HG02973 (cell line): ENCODE measurements around the gene PADI6.

ENCODE experiments used
- ATAC-seq: cut with Tn5 transposase; IDR thresholded peaks from one replicate; pipeline ENCODE4 v1.9.1; 2021; ENCODE audit warnings: moderate library complexity; ENCODE audit not compliant: unreplicated experiment

Gene PADI6

DNA sequence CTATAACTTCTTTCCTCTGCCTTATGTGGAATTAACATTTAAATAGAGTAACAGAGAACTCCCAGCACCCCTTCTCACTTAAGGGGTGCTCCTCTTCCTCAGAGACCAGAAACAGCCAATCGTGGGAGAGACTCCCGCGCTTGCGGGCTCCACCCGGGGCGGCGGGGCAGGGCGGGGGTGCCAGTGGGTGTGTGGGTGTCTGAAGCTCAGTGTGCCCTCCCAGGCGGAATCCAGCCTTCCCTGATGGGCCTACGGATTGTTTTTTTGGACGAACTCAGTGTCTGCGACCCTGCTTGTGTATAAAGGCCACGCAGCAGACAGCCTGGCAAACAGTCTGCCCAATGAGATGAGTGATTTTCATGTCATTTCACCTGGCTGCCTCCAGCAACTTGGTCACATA is 61.3 kb downstream of the PADI6 start:
- ATAC-seq, result no peak

DNA sequence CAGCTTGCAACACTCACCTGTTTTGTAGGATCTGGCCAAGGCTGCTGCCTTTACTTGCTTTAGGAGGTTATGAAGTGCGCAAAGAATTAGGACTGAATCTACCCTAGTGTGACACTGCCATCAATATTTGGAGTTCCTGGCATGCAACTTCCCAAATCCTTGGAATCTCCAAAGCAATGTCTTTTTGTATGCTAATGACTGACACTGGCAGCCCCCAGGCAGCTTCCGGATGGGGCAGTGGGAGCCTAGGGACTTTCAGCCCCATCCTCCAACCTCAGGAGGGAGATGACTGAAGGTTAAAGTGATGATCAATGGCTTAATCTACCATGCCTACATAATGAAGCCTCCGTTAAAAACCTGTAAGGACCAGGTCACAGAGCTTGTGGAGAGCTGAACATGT is 62.0 kb downstream of the PADI6 start:
- ATAC-seq, result no peak

DNA sequence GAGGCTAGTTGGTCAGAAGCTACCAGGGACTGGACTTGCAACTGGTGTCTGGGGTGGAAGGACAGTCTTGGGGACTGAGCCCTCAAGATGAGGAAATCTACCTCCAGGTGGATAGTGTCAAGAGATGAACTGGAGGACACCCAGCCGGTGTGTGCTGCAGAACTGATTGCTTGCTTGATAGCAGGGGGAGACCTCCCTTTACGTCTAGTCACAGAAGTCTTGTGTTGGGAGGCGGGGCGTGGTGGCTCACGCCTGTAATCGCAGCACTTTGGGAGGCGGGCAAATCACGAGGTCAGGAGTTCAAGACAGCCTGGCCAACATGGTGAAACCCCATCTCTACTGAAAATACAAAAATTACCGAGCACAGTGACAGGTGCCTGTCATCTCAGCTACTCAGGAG is 62.6 kb downstream of the PADI6 start:
- no peak for ATAC-seq

DNA sequence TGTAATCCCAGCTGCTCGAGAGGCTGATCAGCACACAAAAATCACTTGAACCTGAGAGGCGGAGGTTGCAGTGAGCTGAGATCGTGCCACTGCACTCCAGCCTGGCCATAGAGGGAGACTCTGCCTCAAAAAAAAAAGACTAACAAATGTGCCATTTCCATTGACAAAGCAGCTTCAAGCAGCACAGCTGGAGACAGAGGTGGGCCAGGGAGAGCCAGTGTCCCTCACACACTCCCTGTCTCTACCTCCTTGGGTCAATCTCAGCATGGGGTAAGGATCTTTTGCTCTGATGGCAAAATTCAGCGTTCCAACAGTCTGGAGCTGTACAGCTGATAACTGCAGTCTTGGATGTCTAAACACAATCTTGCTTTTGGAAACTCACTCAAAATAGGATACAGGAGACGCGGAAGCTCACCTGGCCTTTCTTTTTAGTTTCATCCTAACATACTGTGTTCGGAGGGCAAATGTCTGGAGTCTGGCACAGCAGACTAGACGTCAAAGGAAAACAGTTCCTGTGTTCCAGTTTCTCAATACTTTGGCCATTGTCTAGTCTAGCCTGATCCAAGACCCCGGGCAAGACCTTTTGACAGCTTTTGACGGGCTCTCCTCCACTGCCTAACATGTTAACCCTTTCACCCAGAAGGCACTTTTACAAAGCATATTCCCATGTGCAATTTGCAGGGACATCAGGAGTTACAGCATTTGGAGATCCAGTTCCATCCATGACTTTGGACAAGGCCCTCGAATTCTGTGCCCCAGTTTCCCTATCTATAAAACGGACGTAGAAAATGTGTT is 64.6 kb downstream of the PADI6 start:
- ATAC-seq, result no peak

DNA sequence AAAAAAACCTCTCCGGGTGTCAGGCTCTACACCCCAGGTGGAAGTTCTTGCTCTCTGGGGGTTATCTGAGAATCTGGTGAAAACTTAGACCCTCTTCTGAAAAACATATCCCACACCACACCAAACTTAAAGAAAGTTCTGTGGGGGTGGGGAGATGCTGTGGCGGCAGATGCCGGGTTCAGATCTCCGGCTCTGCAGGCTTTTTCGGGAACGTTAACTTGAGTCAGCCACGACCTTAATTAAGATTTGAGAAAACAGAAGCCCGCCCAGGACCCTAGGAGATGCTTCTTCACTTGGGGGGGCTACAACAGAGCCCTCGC is 65.2 kb downstream of the PADI6 start:
- ATAC-seq, result no peak

DNA sequence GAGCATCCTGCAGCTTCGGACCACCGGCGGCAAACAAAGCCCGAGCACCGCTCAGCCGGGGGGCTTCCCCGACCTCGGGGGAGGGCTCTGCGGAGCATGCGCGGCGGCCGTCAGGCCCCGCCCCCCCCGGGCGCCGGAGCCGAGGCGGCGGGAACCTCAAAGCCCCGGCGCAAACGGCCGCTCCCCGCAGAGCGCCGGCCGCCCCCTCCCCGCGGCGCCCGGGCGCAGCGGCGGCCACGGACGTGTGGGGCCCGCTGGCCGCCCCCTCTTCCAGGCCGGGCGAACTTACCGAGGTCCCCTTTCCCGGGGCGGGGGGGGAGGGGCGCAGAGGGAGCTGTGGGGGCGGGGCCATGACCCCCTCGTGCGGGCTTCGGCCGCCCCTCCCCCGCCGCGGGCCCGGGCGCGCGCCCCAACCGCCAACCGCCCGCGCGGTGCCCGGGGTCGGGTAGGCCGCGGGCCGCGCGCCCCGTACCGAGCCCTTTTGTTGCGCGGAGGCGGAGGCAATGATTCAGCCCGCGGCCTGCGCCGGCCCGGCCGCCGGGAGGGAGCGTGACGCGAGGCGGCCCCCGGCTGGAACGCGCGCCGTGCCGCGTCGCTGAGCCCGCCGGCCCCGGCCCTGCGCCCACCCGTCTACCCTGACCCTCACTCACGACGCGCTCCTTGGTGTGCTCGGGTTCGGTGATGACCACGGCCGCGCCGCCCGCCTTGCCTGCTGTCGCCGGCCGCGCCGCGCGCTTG is 65.8 kb downstream of the PADI6 start:
- ATAC-seq, result no peak

DNA sequence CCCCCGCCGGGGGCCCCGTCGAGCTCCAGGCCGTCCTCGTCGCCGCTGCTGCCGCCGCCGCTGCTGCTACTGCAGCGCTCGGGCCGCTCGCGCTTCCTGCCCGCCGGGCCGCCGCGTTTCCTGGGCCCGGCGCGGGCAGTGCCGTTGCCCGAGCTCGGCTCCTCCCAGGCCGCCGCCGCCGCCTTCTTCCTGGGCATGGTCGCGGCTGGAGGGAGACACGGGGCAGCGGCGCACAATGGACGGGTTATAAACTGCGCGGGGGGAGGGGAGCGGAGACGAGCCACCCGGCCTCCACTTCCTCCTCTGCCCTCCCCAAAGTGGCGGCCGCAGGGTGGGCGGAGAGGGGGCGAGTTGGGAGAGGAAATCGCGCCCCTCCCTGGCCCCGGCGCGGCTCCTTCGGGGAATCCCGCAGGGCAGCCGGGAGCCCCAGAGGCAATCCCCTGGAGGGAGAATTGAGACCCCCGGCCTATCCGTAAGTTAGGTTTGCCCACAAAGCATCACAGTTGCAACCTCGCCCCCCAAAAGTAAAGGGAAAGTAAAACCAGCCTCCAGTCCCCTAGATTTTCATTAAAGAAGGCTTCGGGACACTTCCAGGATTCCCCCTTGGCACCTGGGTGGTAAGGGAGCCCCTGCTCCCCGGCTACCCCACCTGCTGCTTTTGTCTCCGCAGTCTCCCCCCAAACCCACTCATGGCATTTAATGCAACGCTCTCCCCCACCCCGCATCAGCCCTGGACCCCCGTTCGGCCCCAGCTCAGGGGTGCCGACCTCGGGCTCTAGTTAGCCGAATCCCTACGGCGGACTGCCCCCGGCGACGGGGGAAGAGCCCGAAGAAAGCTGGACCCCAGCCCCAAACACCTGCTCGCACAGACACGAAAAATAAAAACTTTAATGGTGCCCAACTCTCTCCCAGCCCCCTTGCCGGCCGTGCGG is 66.6 kb downstream of the PADI6 start:
- ATAC-seq, result no peak

DNA sequence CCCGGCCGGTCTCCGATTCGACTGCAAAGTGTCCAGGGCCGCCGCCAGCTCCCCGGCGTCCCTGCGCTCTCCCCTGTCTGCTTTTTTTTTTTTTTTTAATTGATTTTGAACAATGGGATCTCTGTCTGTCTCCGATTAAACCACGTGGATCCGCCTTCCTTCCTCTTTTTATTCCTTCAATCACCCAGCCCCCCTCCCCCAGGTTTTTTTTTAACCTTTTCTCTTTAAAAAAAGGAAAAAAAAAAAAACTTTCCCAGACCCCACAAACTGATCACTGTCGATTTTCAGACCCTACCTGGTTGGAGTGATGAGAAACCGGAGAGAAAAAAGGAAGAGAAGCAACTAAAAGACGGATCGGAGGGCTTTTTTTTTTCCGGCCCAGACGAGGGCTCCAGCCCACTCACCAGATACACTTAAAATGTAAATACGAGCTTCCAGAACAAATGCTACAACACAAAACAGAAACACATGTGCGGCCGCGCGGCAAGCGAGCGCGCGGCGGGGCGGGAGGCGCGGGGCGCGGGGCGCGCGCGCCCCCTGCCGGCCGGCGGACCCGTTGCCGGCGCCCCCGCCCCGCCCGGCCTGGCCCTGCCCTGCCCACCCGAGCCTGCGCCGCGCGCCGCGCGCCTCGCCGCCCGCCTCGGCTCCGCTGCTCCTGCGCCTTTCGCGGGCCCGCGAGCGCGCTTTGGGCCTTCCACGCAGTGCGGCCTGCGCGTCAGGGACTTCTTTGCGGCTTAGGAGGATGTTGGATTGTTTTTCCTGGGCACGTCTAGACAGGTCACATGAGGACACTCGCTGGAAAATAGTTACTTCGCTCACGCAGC is 67.5 kb downstream of the PADI6 start, which contains the start of gene RCC2:
Gene RCC2, minus strand, starts transcription at position 428 of the 824 bp plus-strand sequence. CDS start 1,163 bp downstream, outside the sequence.
- peak; percentile 43 for ATAC-seq

DNA sequence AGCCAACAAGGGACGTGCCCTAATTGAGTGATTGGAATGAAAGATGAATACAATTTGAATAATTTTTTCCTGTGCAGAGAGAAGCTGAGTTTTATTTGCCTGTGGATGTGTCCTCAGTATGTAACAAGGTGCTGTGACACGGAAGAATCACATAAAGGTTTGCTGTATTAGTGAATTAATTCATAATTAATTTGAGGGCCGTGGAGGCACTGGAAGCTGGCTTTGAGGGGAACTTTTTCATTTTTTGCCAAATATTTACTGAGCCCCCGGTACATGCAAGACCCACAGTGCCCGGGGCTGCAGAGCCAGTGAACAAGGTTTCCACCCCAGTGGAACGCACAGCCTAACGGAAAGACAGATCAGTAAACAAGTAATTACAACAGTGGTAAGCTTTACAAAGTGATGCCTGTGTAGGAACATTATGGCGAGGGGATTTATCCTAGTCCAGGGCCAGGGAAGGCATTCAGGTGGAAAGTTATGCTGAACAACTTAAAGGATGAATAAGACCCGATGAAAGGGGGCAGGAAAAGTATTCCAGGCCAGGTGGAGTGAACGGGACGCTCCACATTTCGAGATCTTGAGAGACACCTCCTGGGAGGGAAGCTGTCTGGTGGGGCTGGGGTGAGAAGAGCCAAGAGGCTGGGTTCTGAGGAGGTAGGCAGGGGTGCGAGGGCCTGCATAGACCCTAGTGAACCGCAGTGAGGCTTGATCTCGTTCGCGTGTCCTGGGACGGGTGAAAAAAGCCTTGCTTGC is 68.3 kb downstream of the PADI6 start:
- ATAC-seq, result no peak

DNA sequence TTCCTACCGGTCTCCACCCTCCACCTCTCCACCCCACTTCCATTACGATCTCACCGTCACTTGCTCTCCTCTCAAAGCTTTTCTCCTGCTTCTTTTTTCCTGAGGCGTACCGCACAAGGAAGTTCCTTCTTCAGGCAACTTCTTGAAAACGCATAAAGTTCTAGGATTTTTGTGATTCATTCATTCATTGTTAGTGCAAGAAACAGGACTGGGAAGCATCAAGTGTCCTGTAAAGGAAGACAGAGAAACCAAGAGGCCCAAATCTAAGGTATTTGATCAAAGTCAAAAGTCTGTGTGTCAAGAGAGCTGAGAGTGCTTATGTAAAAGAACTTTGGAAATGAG is 68.8 kb downstream of the PADI6 start:
- ATAC-seq, result no peak

DNA sequence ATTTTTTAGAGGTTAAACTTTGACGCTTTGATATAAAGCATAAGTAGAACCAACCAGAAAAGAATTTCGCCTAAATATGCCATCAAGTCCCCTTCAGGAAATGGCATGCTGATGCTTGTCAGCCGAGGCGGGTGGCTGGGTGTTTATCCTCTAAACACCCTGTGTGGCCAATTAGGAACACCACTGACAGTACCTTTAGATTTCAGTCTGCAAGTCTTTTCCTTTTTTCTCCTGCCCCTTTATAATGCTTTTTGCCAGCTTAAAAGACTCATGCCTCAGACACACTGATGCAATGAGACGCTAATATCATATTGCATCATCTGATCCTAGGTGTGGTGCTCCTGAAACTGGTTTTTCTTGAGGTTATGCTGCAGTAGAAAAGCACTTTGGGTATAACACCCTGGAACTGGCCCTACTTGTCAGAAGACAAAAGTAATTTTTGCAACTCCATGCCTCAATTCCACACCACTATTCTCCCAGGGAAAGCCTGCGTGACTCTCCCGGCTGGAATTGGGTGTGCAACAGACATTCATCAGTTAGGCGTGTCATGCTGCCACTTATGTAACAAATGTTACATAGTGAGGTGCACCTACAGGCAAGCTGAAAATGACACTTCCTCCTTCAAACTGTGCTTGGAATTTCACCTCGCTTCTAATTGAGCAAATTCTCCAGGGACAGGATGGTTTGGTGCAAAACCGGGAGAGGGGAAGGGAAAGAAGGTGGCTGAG is 69.4 kb downstream of the PADI6 start:
- no peak for ATAC-seq

DNA sequence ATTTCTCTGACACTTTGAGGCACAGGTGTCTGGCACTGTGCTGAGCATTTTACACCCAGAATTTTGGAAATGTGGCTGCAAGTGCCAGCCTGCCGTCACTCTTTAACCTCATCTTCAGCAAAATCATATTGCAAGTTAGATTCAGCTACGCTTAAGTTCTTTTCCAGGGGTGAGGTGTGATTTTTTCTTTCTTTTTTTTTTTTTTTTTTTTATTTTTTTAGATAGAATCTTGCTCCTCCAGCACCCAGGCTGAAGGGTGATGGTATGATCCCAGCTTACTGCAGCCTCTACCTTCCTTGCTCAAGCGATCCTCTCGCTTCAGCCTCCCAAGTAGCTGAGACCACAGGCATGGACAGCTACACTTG is 70.0 kb downstream of the PADI6 start:
- ATAC-seq, result no peak

DNA sequence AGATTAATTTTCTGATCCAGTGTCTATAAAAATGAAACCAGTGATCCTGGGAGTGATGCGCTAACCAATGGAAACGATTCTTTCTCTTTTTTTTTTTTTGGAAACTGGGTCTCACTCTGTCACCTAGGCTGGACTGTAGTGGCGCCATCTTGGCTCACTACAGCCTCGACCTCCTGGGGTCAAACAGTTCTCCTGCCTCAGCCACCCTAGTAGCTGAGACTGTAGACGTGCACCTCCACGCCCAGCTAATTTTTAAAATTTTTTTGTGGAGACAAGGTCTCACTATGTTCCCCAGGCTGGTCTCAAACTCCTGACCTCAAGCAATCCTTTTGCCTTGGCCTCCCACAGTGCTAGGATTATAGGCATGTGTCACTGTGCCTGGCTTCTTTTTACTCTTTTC is 70.8 kb downstream of the PADI6 start:
- no peak for ATAC-seq

DNA sequence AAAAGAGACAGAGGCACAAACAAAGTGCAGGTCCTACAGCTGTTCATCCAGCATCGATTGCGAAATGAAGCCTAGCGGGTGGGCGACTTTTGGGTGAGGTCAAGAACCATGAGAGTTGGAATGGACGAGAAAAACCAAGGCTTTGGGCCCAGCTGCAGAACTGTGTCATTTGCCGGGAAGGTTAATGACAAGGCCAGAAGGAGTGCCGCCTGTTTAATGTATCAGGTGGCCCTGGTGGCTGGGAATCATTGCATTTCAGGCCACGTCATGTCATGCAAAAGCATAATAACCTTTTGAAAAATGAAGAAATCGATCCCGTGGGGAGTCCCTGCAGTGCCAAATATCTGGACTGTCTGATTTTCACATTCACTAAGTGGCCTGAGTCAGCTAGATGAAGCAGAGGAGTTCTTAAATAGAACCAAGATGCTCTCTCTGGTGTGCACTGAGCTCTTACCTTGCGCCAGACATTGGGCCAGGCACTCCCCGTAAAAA is 75.6 kb downstream of the PADI6 start:
- ATAC-seq, result no peak
